HepG2 (cell line): ENCODE data around the gene EMILIN1. TPM values are rescaled to one million over a fixed set of nuclear protein-coding genes. Genes with fewer than 3 reads are reported as not detected.

Experiments
- ATAC-seq: fragments of 200-7000 bp; cut with Tn5 transposase; 3 replicates; pipeline ENCODE4 v1.9.1; 2020; ENCODE audit warnings: mild to moderate bottlenecking, moderate library complexity
- BruUV-seq: library from RNA; stranded (reverse); fragments of 400-500 nt; replicated peaks from 2 replicates; lab custom pipeline; 2021; lab: Mats Ljungman, UMichigan
- CTCF ChIA-PET: fragments of 300-600 bp; formaldehyde crosslinking; extraction: SDS; loops from one replicate; lab custom pipeline; 2021; ENCODE audit warnings: low total read pairs, inconsistent platforms, low intra/inter-chr PET ratio; lab: Yijun Ruan, JAX
- POLR2A ChIA-PET: fragments of 350-600 bp; sonication (Branson Sonifier 250); formaldehyde crosslinking; loops from one replicate; lab custom pipeline; 2020; ENCODE audit warnings: antibody characterized with exemption, inconsistent platforms; lab: Yijun Ruan, JAX
- DNase-seq: peaks from one replicate; pipeline ENCODE4 v3.0.0-alpha.2; 2015; ENCODE audit warnings: low spot score
- FAIRE-seq: peaks from 3 replicates; lab custom pipeline; 2011; peaks lifted over from hg19 to GRCh38; lab: Jason Lieb, UNC
- H2AFZ ChIP-seq: one replicate; pipeline ENCODE4 v1.6.1; 2011; ENCODE audit warnings: low read length, inconsistent platforms
- H3K27ac ChIP-seq: fragments of 300-600 bp; 3 replicates; pipeline ENCODE4 v1.8.0; 2011; ENCODE audit warnings: mixed run types, mild to moderate bottlenecking, mixed read lengths, low read length, inconsistent platforms; ENCODE audit not compliant: insufficient read depth; ENCODE audit errors: extremely low read length
- H3K27me3 ChIP-seq, 2 experiments: fragments of 200-600 bp in 1 of 2; 2 replicates in 1 of 2; 3 replicates in 1 of 2; pipeline versions ENCODE4 v1.6.0 to v1.8.0; 2011; ENCODE audit warnings: low read length in 2 of 2, mild to moderate bottlenecking in 2 of 2, moderate library complexity in 2 of 2, inconsistent platforms in 1 of 2; ENCODE audit not compliant: insufficient read depth in 2 of 2, control insufficient read depth in 1 of 2
- H3K36me3 ChIP-seq, 2 experiments: fragments of 200-600 bp in 1 of 2; replicated peaks in 1 of 2; 2 replicates in 1 of 2; 3 replicates in 1 of 2; pipeline versions ENCODE4 v1.5.1 to v1.8.0; 2011; ENCODE audit warnings: low read length in 2 of 2, inconsistent platforms in 1 of 2; ENCODE audit not compliant: insufficient read depth in 2 of 2, control insufficient read depth in 1 of 2
- H3K4me1 ChIP-seq: 2 replicates; pipeline ENCODE4 v1.5.1; 2012; ENCODE audit warnings: low read length, inconsistent platforms; ENCODE audit not compliant: insufficient read depth
- H3K4me2 ChIP-seq: 2 replicates; pipeline ENCODE4 v1.6.0; 2011; ENCODE audit warnings: low read depth, low read length, inconsistent platforms
- H3K4me3 ChIP-seq, 3 experiments: fragments of 200-600 bp in 1 of 3; sonication (generic), shearing (Covaris generic) in 1 of 3; replicated peaks in 1 of 3; 2 replicates each; pipeline ENCODE4 v1.5.1; 2011 to 2016; ENCODE audit warnings: low read length in 3 of 3, inconsistent platforms in 2 of 3, low read depth in 2 of 3, mild to moderate bottlenecking in 2 of 3, control low read depth in 1 of 3, mixed read lengths in 1 of 3; ENCODE audit not compliant: insufficient read depth in 1 of 3
- H3K79me2 ChIP-seq: one replicate; pipeline ENCODE4 v1.6.1; 2011; ENCODE audit warnings: low read length, inconsistent platforms; ENCODE audit not compliant: insufficient read depth
- H3K9ac ChIP-seq: 2 replicates; pipeline ENCODE4 v1.6.0; 2011; ENCODE audit warnings: mild to moderate bottlenecking, low read depth, low read length, inconsistent platforms; ENCODE audit not compliant: insufficient read depth
- H3K9me3 ChIP-seq: 2 replicates; pipeline ENCODE4 v1.5.1; 2012; ENCODE audit warnings: mild to moderate bottlenecking, low read length
- H4K20me1 ChIP-seq: 2 replicates; pipeline ENCODE4 v1.6.0; 2011; ENCODE audit warnings: inconsistent platforms, mild to moderate bottlenecking, low read length, moderate library complexity; ENCODE audit not compliant: insufficient read depth
- DPF2 ChIP-seq: sonication (generic); formaldehyde crosslinking; IDR thresholded peaks from 2 replicates; pipeline ENCODE4 v1.4.0; 2020; ENCODE audit warnings: mild to moderate bottlenecking, low read depth, missing genetic modification reagents, borderline replicate concordance
- DZIP1 ChIP-seq: sonication (generic); formaldehyde crosslinking; IDR thresholded peaks from 2 replicates; pipeline ENCODE4 v1.5.0; 2020; ENCODE audit warnings: mild to moderate bottlenecking, missing genetic modification reagents
- ERF ChIP-seq: IDR thresholded peaks from 2 replicates; pipeline ENCODE4 v1.6.1; 2018; ENCODE audit warnings: missing biosample characterization, missing genetic modification reagents
- KMT2B ChIP-seq: IDR thresholded peaks from 2 replicates; pipeline ENCODE4 v1.6.1; 2016; ENCODE audit warnings: missing genetic modification reagents, missing compliant biosample characterization
- POLR2AphosphoS5 ChIP-seq: IDR thresholded peaks from 2 replicates; pipeline ENCODE4 v1.6.1; 2012; ENCODE audit warnings: low read depth, low read length
- SAP130 ChIP-seq: IDR thresholded peaks from 2 replicates; pipeline ENCODE4 v1.6.1; 2016; ENCODE audit warnings: low read depth
- ZNF501 ChIP-seq: sonication (generic); formaldehyde crosslinking; IDR thresholded peaks from 2 replicates; pipeline ENCODE4 v1.5.1; 2020; ENCODE audit warnings: mild to moderate bottlenecking, moderate library complexity, missing genetic modification reagents
- ZNF546 ChIP-seq: sonication (generic); formaldehyde crosslinking; conservative IDR thresholded peaks from 2 replicates; pipeline ENCODE4 v1.8.1; 2023; ENCODE audit warnings: mild to moderate bottlenecking, missing genetic modification reagents
- ZNF556 ChIP-seq: sonication (generic); formaldehyde crosslinking; IDR thresholded peaks from 2 replicates; pipeline ENCODE4 v1.4.0; 2020; ENCODE audit warnings: mild to moderate bottlenecking, missing genetic modification reagents, borderline replicate concordance
- ZNF629 ChIP-seq: sonication (generic); formaldehyde crosslinking; conservative IDR thresholded peaks from 2 replicates; pipeline ENCODE4 v1.5.0; 2020; ENCODE audit warnings: missing genetic modification reagents
- ZNF761 ChIP-seq: sonication (generic); formaldehyde crosslinking; conservative IDR thresholded peaks from 2 replicates; pipeline ENCODE4 v1.4.0; 2020; ENCODE audit warnings: mild to moderate bottlenecking, missing genetic modification reagents
- WGBS: methylation state at CpG from one replicate; pipeline ENCODE4 v1.1.6; 2017; ENCODE audit warnings: low lambda C conversion rate; 5-methylcytosine and 5-hydroxymethylcytosine counted together
- in situ Hi-C: cut with HindIII; loops from 2 replicates; pipeline ENCODE4 v1.10.0; 2017; ENCODE audit warnings: low pct_unique_long_range_greater_than_20kb; ENCODE audit not compliant: extremely low pct_ligation_motif_present
- intact Hi-C: fragments of 100-400 bp; cut with micrococcal nuclease; formaldehyde crosslinking; loops from one replicate; pipeline ENCODE4 v1.10.0; 2022; ENCODE audit not compliant: unreplicated experiment
- polyA plus RNA-seq, 8 experiments: library from polyadenylated mRNA; depleted of rRNA in 3 of 8; stranded (reverse) in 7 of 8; unstranded in 1 of 8; fragments of >200 nt; fragmentation: Illumina TruSeq in 4 of 8; extraction: Trizol in 4 of 8; gene quantifications; 2 replicates each; pipeline versions ENCODE4 v1.2.1 to v1.2.3, GENCODE V29; 2011 to 2016; ENCODE audit warnings: low read depth in 4 of 8, missing spikeins in 1 of 8, mixed read lengths in 1 of 8; ENCODE audit not compliant: insufficient read depth in 1 of 8
- total RNA-seq, 5 experiments: library from RNA; depleted of rRNA; stranded (reverse); fragments of >200 nt; fragmentation: Illumina TruSeq; extraction: Trizol; gene quantifications; 2 replicates each; pipeline ENCODE4 v1.2.3, GENCODE V29; 2016; ENCODE audit warnings: low read depth in 1 of 5
- TF ChIP-seq, protein P1 (sequence below), 2 experiments: sonication (generic) in 1 of 2; formaldehyde crosslinking in 1 of 2; IDR thresholded peaks; 2 replicates each; pipeline versions ENCODE4 v1.5.1 to v1.6.1; 2011 to 2020; ENCODE audit warnings: borderline replicate concordance in 1 of 2, low read depth in 1 of 2, low read length in 1 of 2, mild to moderate bottlenecking in 1 of 2, missing genetic modification reagents in 1 of 2, moderate library complexity in 1 of 2

EMILIN1 gene
- total and polyA plus RNA-seq, 2 of the 13 experiments (the other 11 are each of a cell fraction or from before 2014, with no cell fraction given), result 8.1 to 9.7 TPM

- in situ Hi-C loops, result no loop called here
- peaks cover 0 to 16% of the 10 kb centered on the region in 2 experiments; a peak in 4 of 5 replicates for H3K36me3 ChIP-seq
- intact Hi-C loops, result loop anchor here (5.0 kb wide), 1 partner anchor 305 kb away; the partner anchor contains the start of gene CENPA
- ATAC-seq (no peak), DNase-seq (no peak), FAIRE-seq (no peak)
- H3K9me3 ChIP-seq, result no peaks in the 10 kb centered on the region
- peak overlapping the region; percentile 96 for H3K4me2 ChIP-seq
- no peaks in the 10 kb centered on the region for H4K20me1 ChIP-seq
- peaks cover 60% of the 10 kb centered on the region for H3K79me2 ChIP-seq
- no TSS peak for BruUV-seq
- POLR2A ChIA-PET, result interaction anchor here (1.5 to 4.8 kb wide), 6 partner anchors 10 to 120 kb away, joined by 4 to 61 read pairs (median 21); partner anchors contain the start of genes AGBL5, ATRAID, OST4 and SLC5A6
- 84% methylated on average over 23 of the region's 25 CpGs for WGBS
- peak overlapping the region in 1 of 3 experiments; percentile 59; a peak in 2 of 6 replicates for H3K4me3 ChIP-seq
- peak overlapping the region; percentile 97 for H3K27ac ChIP-seq
- H2AFZ ChIP-seq, result no peak overlapping the region
- H3K27me3 ChIP-seq, result no peaks in the 10 kb centered on the region
- peaks cover 95% of the 10 kb centered on the region for H3K4me1 ChIP-seq
- CTCF ChIA-PET, result no interaction called here
- peak overlapping the region; percentile 79 for H3K9ac ChIP-seq
- TF ChIP-seq ZNF556 (CRISPR knock-in tag) (0 out of 2 replicates have a peak, but pooled peaks have one; percentile 8), ZNF546 (CRISPR knock-in tag) (peak; percentile 29; the same call in 1 of the 2 replicates), ERF (CRISPR knock-in tag) (0 out of 2 replicates have a peak, but pooled peaks have one; percentile 13), ZNF501 (CRISPR knock-in tag) (no peak), DPF2 (CRISPR knock-in tag) (0 out of 2 replicates have a peak, but pooled peaks have one; percentile 14), DZIP1 (peak; percentile 26; the same call in 1 of the 2 replicates), POLR2AphosphoS5 (peak; percentile 36; the same call in 1 of the 2 replicates), ZNF629 (CRISPR knock-in tag) (no peak), KMT2B (CRISPR knock-in tag) (no peak), SAP130 (CRISPR knock-in tag) (0 out of 2 replicates have a peak, but pooled peaks have one; percentile 9), ZNF761 (CRISPR knock-in tag) (peak; percentile 13; the same call in 1 of the 2 replicates)
- TF ChIP-seq, protein P1, sequence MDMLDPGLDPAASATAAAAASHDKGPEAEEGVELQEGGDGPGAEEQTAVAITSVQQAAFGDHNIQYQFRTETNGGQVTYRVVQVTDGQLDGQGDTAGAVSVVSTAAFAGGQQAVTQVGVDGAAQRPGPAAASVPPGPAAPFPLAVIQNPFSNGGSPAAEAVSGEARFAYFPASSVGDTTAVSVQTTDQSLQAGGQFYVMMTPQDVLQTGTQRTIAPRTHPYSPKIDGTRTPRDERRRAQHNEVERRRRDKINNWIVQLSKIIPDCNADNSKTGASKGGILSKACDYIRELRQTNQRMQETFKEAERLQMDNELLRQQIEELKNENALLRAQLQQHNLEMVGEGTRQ (IDR thresholded peaks at IDR 0.05; ENCODE audit: low read depth, low read length), result no peak
- TF ChIP-seq, protein P1 (CRISPR knock-in tag; IDR thresholded peaks at IDR 0.05; ENCODE audit: borderline replicate concordance), result no peak
Observed at GRCh38 chr2:27091746-27092695, 13.6 kb downstream of the EMILIN1 start.
